Measurements from ENCODE around the gene LCK.

DNA sequence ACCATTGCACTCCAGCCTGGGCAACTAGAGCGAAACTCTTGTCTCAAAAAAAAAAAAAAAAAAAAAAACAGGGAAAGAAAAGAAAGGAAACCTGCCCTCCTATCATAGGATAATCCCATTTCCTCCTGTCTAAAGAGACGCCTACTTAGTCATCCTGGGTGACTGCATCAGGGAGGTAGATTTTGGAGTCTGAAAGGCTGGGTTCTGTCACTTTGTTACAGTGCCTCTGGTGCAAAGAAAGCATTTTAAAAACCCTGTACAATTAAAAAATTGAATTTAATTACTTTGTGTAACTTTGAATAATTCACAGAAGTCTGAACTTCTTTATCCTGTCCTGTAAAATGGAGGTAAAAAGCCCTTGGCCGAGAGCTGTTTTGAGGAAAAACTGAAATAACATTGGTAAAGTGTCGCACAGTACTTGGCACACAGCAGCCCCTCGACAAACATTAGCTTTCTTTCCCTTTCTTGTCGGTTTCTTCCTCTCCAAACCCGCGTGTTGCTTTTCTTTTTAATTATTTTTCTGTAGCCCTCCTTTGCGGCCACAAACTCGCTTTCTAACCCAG, 40.2 kb downstream of the LCK start:
- TF ChIP-seq, protein P1, sequence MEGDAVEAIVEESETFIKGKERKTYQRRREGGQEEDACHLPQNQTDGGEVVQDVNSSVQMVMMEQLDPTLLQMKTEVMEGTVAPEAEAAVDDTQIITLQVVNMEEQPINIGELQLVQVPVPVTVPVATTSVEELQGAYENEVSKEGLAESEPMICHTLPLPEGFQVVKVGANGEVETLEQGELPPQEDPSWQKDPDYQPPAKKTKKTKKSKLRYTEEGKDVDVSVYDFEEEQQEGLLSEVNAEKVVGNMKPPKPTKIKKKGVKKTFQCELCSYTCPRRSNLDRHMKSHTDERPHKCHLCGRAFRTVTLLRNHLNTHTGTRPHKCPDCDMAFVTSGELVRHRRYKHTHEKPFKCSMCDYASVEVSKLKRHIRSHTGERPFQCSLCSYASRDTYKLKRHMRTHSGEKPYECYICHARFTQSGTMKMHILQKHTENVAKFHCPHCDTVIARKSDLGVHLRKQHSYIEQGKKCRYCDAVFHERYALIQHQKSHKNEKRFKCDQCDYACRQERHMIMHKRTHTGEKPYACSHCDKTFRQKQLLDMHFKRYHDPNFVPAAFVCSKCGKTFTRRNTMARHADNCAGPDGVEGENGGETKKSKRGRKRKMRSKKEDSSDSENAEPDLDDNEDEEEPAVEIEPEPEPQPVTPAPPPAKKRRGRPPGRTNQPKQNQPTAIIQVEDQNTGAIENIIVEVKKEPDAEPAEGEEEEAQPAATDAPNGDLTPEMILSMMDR (IDR thresholded peaks at IDR 0.05), result no peak
- no peak for TF ChIP-seq POLR2A (IDR thresholded peaks at IDR 0.05)
